Vein endothelial cell (primary cell): ENCODE measurements around the gene EML5. TPM values are rescaled to one million over a fixed set of nuclear protein-coding genes. Genes with fewer than 3 reads are reported as not detected.

ENCODE experiments used
- small RNA-seq: library from RNA; depleted of rRNA; stranded (forward); fragments of <200 nt; gene quantifications from one replicate; pipeline ENCODE3, GENCODE V24; 2012
- total RNA-seq: library from RNA; depleted of rRNA; stranded (reverse); fragments of >200 nt; gene quantifications from 2 replicates; pipeline ENCODE4 v1.2.3, GENCODE V29; 2012

The EML5 gene
- under 0.01 and 0.10 TPM in 2 replicates for total RNA-seq

GRCh38 chr14:88792473-88793258 lies at the start of gene EML5:
Gene EML5, minus strand, starts transcription at chr14:88792953. Its CDS starts 450 bp downstream, at chr14:88792503.

GRCh38 chr14:88824314-88825077 lies 31.7 kb upstream of the EML5 start, which contains the start of gene TTC8:
Gene TTC8, plus strand, starts transcription at chr14:88824651. Its CDS starts 57 bp downstream, at chr14:88824708.

GRCh38 chr14:88562831-88563686 lies 229.7 kb downstream of the EML5 start, which contains the start of gene ZC3H14:
Gene ZC3H14, plus strand, starts transcription at chr14:88563037. Its CDS starts 97 bp downstream, at chr14:88563134.

Small RNAs within 50 kb of the gene (small RNA-seq; reads per million reads assigned to genes)
- not detected for gene RF00019
- gene RNU4-92P = not detected

Other genes with a start within 250 kb of the EML5 start
- gene PTPN21, start 237.9 kb downstream of the EML5 start, total RNA-seq = 9.5 and 9.6 TPM in 2 replicates
- 62.7 and 74.9 TPM in 2 replicates for gene ZC3H14, start 229.9 kb downstream of the EML5 start, total RNA-seq
- gene TTC8, start 31.7 kb upstream of the EML5 start, total RNA-seq = 14.4 and 15.8 TPM in 2 replicates